Measurements from ENCODE around the gene HTRA1.

HTRA1 gene

GRCh38 chr10:122461367-122461728, at the start of gene HTRA1:
Gene HTRA1, plus strand, starts transcription at chr10:122461553. Its CDS starts 100 bp downstream, at chr10:122461653.
- DNase-seq (ENCODE audit: low read depth), result no peak

- no peak for DNase-seq (ENCODE audit: low read depth)
Measured at GRCh38 chr10:122413327-122413726, 48.0 kb upstream of the HTRA1 start.

GRCh38 chr10:122417667-122418066, 43.7 kb upstream of the HTRA1 start:
- DNase-seq (ENCODE audit: low read depth), result no peak

- no peak for DNase-seq (ENCODE audit: low read depth)
Measured at GRCh38 chr10:122419016-122419415, 42.3 kb upstream of the HTRA1 start.

GRCh38 chr10:122419876-122420623, 41.3 kb upstream of the HTRA1 start:
- DNase-seq (ENCODE audit: low read depth), result no peak

- DNase-seq (ENCODE audit: low read depth), result no peak
Measured at GRCh38 chr10:122420624-122421007, 40.7 kb upstream of the HTRA1 start.

- no peak for DNase-seq (ENCODE audit: low read depth)
Measured at GRCh38 chr10:122421054-122421625, 40.2 kb upstream of the HTRA1 start.

GRCh38 chr10:122421742-122422141, 39.6 kb upstream of the HTRA1 start:
- DNase-seq (ENCODE audit: low read depth), result no peak

- DNase-seq (ENCODE audit: low read depth), result no peak
Measured at GRCh38 chr10:122422266-122422989, 38.9 kb upstream of the HTRA1 start.

- DNase-seq (ENCODE audit: low read depth), result no peak
Measured at GRCh38 chr10:122424059-122424458, 37.3 kb upstream of the HTRA1 start.

GRCh38 chr10:122426829-122427228, 34.5 kb upstream of the HTRA1 start:
- DNase-seq (ENCODE audit: low read depth), result no peak

GRCh38 chr10:122427280-122427679, 34.1 kb upstream of the HTRA1 start:
- DNase-seq (ENCODE audit: low read depth), result no peak

GRCh38 chr10:122435212-122435827, 26.0 kb upstream of the HTRA1 start:
- DNase-seq (ENCODE audit: low read depth), result no peak

- no peak for DNase-seq (ENCODE audit: low read depth)
Measured at GRCh38 chr10:122441961-122442360, 19.4 kb upstream of the HTRA1 start.

GRCh38 chr10:122445469-122445868, 15.9 kb upstream of the HTRA1 start:
- DNase-seq (ENCODE audit: low read depth), result no peak

- no peak for DNase-seq (ENCODE audit: low read depth)
Measured at GRCh38 chr10:122445904-122446303, 15.4 kb upstream of the HTRA1 start.

- DNase-seq (ENCODE audit: low read depth), result no peak
Measured at GRCh38 chr10:122446668-122447423, 14.5 kb upstream of the HTRA1 start.

GRCh38 chr10:122448600-122448999, 12.8 kb upstream of the HTRA1 start:
- DNase-seq (ENCODE audit: low read depth), result no peak

- DNase-seq (ENCODE audit: low read depth), result no peak
Measured at GRCh38 chr10:122449153-122449552, 12.2 kb upstream of the HTRA1 start.

GRCh38 chr10:122450353-122450990, 10.9 kb upstream of the HTRA1 start:
- no peak for DNase-seq (ENCODE audit: low read depth)

- DNase-seq (ENCODE audit: low read depth), result no peak
Measured at GRCh38 chr10:122454071-122454470, 7.3 kb upstream of the HTRA1 start.

All from activated T-helper 9 cell treated with anti-CD3 and anti-CD28 coated beads, Interleukin-2, amount 50 U/mL, for 16 hours (primary cell).